K562 (cell line): Measurements from ENCODE around the gene HSPA4. TPM values are rescaled to one million over a fixed set of nuclear protein-coding genes. Genes with fewer than 3 reads are reported as not detected.

Experiments used
- ATAC-seq: fragments of 200-7000 bp; cut with Tn5 transposase; 3 replicates; pipeline ENCODE4 v1.9.1; 2020; ENCODE audit warnings: moderate library complexity
- BruUV-seq: library from RNA; stranded (reverse); fragments of 400-500 nt; replicated peaks from 2 replicates; lab custom pipeline; 2021; lab: Mats Ljungman, UMichigan
- CTCF ChIA-PET: fragments of 300-600 bp; formaldehyde crosslinking; extraction: SDS; loops from one replicate; lab custom pipeline; 2021; ENCODE audit warnings: low intra/inter-chr PET ratio; lab: Yijun Ruan, JAX
- POLR2A ChIA-PET: fragments of 300-600, 350-650 bp; sonication (Branson Sonifier 250); formaldehyde crosslinking; extraction: SDS; loops from one replicate; lab custom pipeline; 2021; ENCODE audit warnings: antibody characterized with exemption, inconsistent platforms; lab: Yijun Ruan, JAX
- DNase-seq, 4 experiments: peaks; one replicate each; pipeline versions ENCODE4 v3.0.0 to v3.0.0-alpha.2; 2011 to 2018; ENCODE audit warnings: low spot score in 3 of 4, mixed read lengths in 3 of 4; ENCODE audit errors: extremely low read depth in 1 of 4
- FAIRE-seq: peaks from 2 replicates; lab custom pipeline; 2011; peaks lifted over from hg19 to GRCh38; lab: Jason Lieb, UNC
- H2AFZ ChIP-seq: 2 replicates; pipeline ENCODE4 v1.6.0; 2011; ENCODE audit warnings: low read depth, low read length, control low read depth, inconsistent platforms
- H3K27ac ChIP-seq: fragments of 200-600 bp; 3 replicates; pipeline ENCODE4 v1.8.0; 2011; ENCODE audit warnings: low read depth, mild to moderate bottlenecking, control low read depth, inconsistent platforms, low read length, moderate library complexity, mixed read lengths; ENCODE audit errors: extremely low read depth
- H3K27me3 ChIP-seq, 2 experiments: fragments of 300-600 bp in 1 of 2; 2 replicates in 1 of 2; 3 replicates in 1 of 2; pipeline versions ENCODE4 v1.6.0 to v1.8.0; 2011; ENCODE audit warnings: inconsistent platforms in 2 of 2, low read length in 2 of 2, mild to moderate bottlenecking in 1 of 2, mixed read lengths in 1 of 2, moderate library complexity in 1 of 2; ENCODE audit not compliant: control insufficient read depth in 2 of 2, insufficient read depth in 2 of 2
- H3K36me3 ChIP-seq: fragments of 300-600 bp; 3 replicates; pipeline ENCODE4 v1.8.0; 2011; ENCODE audit warnings: mild to moderate bottlenecking, low read length, inconsistent platforms; ENCODE audit not compliant: control insufficient read depth, insufficient read depth
- H3K4me1 ChIP-seq, 2 experiments: fragments of 200-600 bp in 1 of 2; replicated peaks in 1 of 2; 2 replicates in 1 of 2; 3 replicates in 1 of 2; pipeline versions ENCODE4 v1.5.1 to v1.8.0; 2011; ENCODE audit warnings: inconsistent platforms in 2 of 2, low read length in 2 of 2, mild to moderate bottlenecking in 1 of 2, mixed read lengths in 1 of 2, moderate library complexity in 1 of 2; ENCODE audit not compliant: control insufficient read depth in 2 of 2, insufficient read depth in 2 of 2
- H3K4me2 ChIP-seq: 2 replicates; pipeline ENCODE4 v1.6.1; 2011; ENCODE audit warnings: low read length, control low read depth, inconsistent platforms, mixed read lengths; ENCODE audit not compliant: insufficient read depth
- H3K4me3 ChIP-seq: fragments of 200-600 bp; sonication (generic), shearing (Covaris generic); 2 replicates; pipeline ENCODE4 v1.5.1; 2016; ENCODE audit warnings: control low read depth, inconsistent platforms
- H3K79me2 ChIP-seq: fragments of 200-600 bp; 3 replicates; pipeline ENCODE4 v1.8.0; 2011; ENCODE audit warnings: low read length, inconsistent platforms; ENCODE audit not compliant: control insufficient read depth, insufficient read depth
- H3K9ac ChIP-seq, 2 experiments: 2 replicates each; pipeline versions ENCODE4 v1.6.0 to v1.6.1; 2011; ENCODE audit warnings: low read depth in 2 of 2, low read length in 2 of 2, control low read depth in 1 of 2, inconsistent platforms in 1 of 2, mild to moderate bottlenecking in 1 of 2, mixed read lengths in 1 of 2; ENCODE audit not compliant: insufficient read depth in 1 of 2
- H3K9me1 ChIP-seq: one replicate; pipeline ENCODE4 v1.6.0; 2011; ENCODE audit warnings: inconsistent platforms, mild to moderate bottlenecking, low read length, moderate library complexity; ENCODE audit not compliant: control insufficient read depth, insufficient read depth
- H3K9me3 ChIP-seq: replicated peaks from 2 replicates; pipeline ENCODE4 v1.5.1; 2011; ENCODE audit warnings: low read depth, low read length, inconsistent platforms; ENCODE audit not compliant: control insufficient read depth, insufficient read depth
- H4K20me1 ChIP-seq: replicated peaks from 2 replicates; pipeline ENCODE4 v1.6.1; 2011; ENCODE audit warnings: low read length, inconsistent platforms, mixed read lengths; ENCODE audit not compliant: control insufficient read depth, insufficient read depth
- ARID2 ChIP-seq: fragments of 450-650 bp; IDR thresholded peaks from 2 replicates; pipeline ENCODE4 v1.6.1; 2017; ENCODE audit warnings: antibody characterized with exemption, mild to moderate bottlenecking
- CHD4 ChIP-seq: fragments of 200-600 bp; sonication (generic); IDR thresholded peaks from 3 replicates; pipeline ENCODE4 v1.6.1; 2012; ENCODE audit warnings: low read depth, mild to moderate bottlenecking, mixed read lengths, low read length, inconsistent platforms; ENCODE audit not compliant: insufficient read depth, insufficient replicate concordance, poor library complexity, severe bottlenecking
- MEF2A ChIP-seq: IDR thresholded peaks from 2 replicates; pipeline ENCODE4 v1.6.1; 2011; ENCODE audit warnings: low read depth, mild to moderate bottlenecking, low read length, moderate library complexity; ENCODE audit not compliant: control insufficient read depth
- SIN3A ChIP-seq, 2 experiments: fragments of 150-350 bp in 1 of 2; IDR thresholded peaks; 2 replicates each; pipeline ENCODE4 v1.6.1; 2011 to 2016; ENCODE audit warnings: borderline replicate concordance in 2 of 2, low read depth in 2 of 2, low read length in 2 of 2, mild to moderate bottlenecking in 2 of 2, moderate library complexity in 2 of 2; ENCODE audit not compliant: control insufficient read depth in 1 of 2
- SP2 ChIP-seq: IDR thresholded peaks from 2 replicates; pipeline ENCODE4 v1.6.1; 2011; ENCODE audit warnings: mild to moderate bottlenecking, low read depth, low read length, moderate library complexity; ENCODE audit not compliant: poor library complexity, severe bottlenecking; ENCODE audit errors: extremely low read depth
- SRSF1 ChIP-seq: fragments of 200-400 bp; formaldehyde crosslinking; IDR thresholded peaks from 2 replicates; pipeline ENCODE4 v1.6.1; 2017; ENCODE audit warnings: mild to moderate bottlenecking, low read depth, low read length, moderate library complexity
- ZNF778 ChIP-seq: fragments of 450-650 bp; formaldehyde crosslinking; IDR thresholded peaks from 2 replicates; pipeline ENCODE4 v1.4.0; 2020; ENCODE audit warnings: mild to moderate bottlenecking, moderate library complexity
- WGBS: fragments of 100-300 bp; shearing (Covaris generic); methylation state at CpG from one replicate; pipeline ENCODE4 v1.1.6; 2016; ENCODE audit warnings: low coverage, mixed read lengths; ENCODE audit not compliant: insufficient coverage; ENCODE audit errors: missing lambda C conversion rate; 5-methylcytosine and 5-hydroxymethylcytosine counted together
- in situ Hi-C: fragments of 300-500 bp; cut with MboI; formaldehyde crosslinking; loops from 4 replicates; pipeline ENCODE4 v1.15.0; 2018; ENCODE audit warnings: inconsistent platforms, mixed read lengths
- intact Hi-C: fragments of 100-400 bp; cut with micrococcal nuclease; formaldehyde crosslinking; loops from 2 replicates; pipeline ENCODE4 v1.14.2; 2022
- polyA plus RNA-seq, 8 experiments: library from polyadenylated mRNA; depleted of rRNA in 4 of 8; stranded (reverse) in 5 of 8; unstranded in 3 of 8; fragments of >200 nt; fragmentation: Nextera tagmentation in 2 of 8; fragmentation: Illumina TruSeq in 1 of 8; extraction: Ambion mirVana in 2 of 8; extraction: Trizol in 1 of 8; gene quantifications; 2 replicates each; pipeline versions ENCODE4 v1.2.1 to v1.2.3, GENCODE V29; 2011 to 2014; ENCODE audit warnings: inconsistent platforms in 1 of 8, missing spikeins in 1 of 8
- total RNA-seq, 7 experiments: library from RNA; depleted of rRNA in 6 of 7; stranded (reverse); fragments of >200 nt in 6 of 7; fragmentation: Illumina TruSeq in 2 of 7; extraction: Trizol in 2 of 7; gene quantifications; 2 replicates each; pipeline versions ENCODE4 v1.2.1 to v1.2.3, GENCODE V29; 2011 to 2021; ENCODE audit warnings: low replicate concordance in 1 of 7
- TF ChIP-seq, protein P1 (sequence below): fragments of 450-650 bp; formaldehyde crosslinking; IDR thresholded peaks from 2 replicates; pipeline ENCODE4 v1.4.0; 2020; ENCODE audit warnings: mild to moderate bottlenecking, mixed read lengths
- TF ChIP-seq, protein P2 (sequence below): fragments of 250-450 bp; sonication (Bioruptor Pico); IDR thresholded peaks from 2 replicates; pipeline ENCODE4 v1.4.0; 2020; ENCODE audit warnings: mild to moderate bottlenecking, moderate library complexity

Gene HSPA4
- total and polyA plus RNA-seq, 9 of the 15 experiments (the other 6 are each of a cell fraction or from before 2014, with no cell fraction given) = 90.3 to 286 (median 148) TPM

DNA sequence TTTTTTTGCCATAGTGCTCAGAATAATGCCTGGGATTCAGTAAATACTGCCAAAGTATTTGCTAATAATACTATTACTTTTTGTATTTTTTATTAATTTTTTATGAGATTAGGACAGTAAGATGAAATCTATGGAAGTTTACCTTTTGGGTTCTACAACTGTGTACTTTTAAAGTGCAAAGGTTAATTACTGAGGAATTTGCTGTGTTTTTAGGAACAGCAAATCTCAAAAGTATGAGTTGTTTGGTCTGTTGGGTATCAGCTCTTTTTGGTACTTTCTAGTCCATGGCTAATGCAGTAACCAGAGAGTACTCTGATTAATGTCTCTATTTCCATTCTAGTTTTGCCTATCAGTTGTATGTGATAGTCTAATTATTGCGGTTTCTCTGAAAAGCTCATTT is 5.1 kb downstream of the HSPA4 start (continued):
- no peak for TF ChIP-seq ZNF778
- TF ChIP-seq, protein P1, sequence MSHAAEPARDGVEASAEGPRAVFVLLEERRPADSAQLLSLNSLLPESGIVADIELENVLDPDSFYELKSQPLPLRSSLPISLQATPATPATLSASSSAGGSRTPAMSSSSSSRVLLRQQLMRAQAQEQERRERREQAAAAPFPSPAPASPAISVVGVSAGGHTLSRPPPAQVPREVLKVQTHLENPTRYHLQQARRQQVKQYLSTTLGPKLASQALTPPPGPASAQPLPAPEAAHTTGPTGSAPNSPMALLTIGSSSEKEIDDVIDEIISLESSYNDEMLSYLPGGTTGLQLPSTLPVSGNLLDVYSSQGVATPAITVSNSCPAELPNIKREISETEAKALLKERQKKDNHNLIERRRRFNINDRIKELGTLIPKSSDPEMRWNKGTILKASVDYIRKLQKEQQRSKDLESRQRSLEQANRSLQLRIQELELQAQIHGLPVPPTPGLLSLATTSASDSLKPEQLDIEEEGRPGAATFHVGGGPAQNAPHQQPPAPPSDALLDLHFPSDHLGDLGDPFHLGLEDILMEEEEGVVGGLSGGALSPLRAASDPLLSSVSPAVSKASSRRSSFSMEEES = no peak
- TF ChIP-seq SRSF1 = no peak
- TF ChIP-seq, protein P2, sequence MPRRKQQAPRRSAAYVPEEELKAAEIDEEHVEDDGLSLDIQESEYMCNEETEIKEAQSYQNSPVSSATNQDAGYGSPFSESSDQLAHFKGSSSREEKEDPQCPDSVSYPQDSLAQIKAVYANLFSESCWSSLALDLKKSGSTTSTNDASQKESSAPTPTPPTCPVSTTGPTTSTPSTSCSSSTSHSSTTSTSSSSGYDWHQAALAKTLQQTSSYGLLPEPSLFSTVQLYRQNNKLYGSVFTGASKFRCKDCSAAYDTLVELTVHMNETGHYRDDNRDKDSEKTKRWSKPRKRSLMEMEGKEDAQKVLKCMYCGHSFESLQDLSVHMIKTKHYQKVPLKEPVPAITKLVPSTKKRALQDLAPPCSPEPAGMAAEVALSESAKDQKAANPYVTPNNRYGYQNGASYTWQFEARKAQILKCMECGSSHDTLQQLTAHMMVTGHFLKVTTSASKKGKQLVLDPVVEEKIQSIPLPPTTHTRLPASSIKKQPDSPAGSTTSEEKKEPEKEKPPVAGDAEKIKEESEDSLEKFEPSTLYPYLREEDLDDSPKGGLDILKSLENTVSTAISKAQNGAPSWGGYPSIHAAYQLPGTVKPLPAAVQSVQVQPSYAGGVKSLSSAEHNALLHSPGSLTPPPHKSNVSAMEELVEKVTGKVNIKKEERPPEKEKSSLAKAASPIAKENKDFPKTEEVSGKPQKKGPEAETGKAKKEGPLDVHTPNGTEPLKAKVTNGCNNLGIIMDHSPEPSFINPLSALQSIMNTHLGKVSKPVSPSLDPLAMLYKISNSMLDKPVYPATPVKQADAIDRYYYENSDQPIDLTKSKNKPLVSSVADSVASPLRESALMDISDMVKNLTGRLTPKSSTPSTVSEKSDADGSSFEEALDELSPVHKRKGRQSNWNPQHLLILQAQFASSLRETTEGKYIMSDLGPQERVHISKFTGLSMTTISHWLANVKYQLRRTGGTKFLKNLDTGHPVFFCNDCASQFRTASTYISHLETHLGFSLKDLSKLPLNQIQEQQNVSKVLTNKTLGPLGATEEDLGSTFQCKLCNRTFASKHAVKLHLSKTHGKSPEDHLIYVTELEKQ (CRISPR knock-in tag) = no peak
- TF ChIP-seq, all 486 proteins: peak for 0

DNA sequence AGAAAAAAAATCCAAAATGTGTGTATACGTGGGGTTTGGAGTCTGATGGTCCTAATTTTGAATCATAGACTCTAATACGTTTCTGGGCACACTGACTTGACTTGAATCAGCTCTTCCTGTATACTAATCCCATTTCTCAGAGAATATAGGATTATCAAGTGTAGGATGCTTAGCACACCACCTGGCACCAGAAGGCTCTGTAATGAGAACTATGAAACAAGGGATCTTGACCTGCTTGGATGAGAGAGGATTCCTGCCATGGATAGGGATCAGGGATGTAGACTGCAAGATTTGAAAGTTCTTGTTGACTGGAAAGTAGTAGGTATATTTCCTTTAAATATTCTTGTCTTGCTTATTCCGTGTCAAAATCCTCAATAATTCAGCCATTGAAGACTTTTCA is 7.8 kb downstream of the HSPA4 start:
- DNase-seq (no peak), FAIRE-seq (no peak), ATAC-seq (no peak; the same call in 2 of the 3 replicates)
- POLR2A ChIA-PET = interaction anchor here (0.6 to 1.1 kb wide), 3 partner anchors 18 to 21 kb away, joined by 3 to 4 read pairs (median 4); no protein-coding TSS in a partner anchor
- CTCF ChIA-PET = no interaction called here
- Histone ChIP-seq H3K9ac (no peak overlapping the region), H3K36me3 (peaks cover 58% of the 10 kb centered on the region), H3K27me3 (no peaks in the 10 kb centered on the region), H3K9me3 (no peaks in the 10 kb centered on the region), H3K4me3 (no peak overlapping the region), H2AFZ (no peak overlapping the region), H3K79me2 (peaks cover 94% of the 10 kb centered on the region), H3K9me1 (no peaks in the 10 kb centered on the region), H3K4me2 (no peak overlapping the region), H3K27ac (no peak overlapping the region), H4K20me1 (peaks cover 33% of the 10 kb centered on the region), H3K4me1 (peaks cover 0 to 5% of the 10 kb centered on the region in 2 experiments; a peak in 2 of 5 replicates)
- 76% methylated on average over 3 of the region's 3 CpGs for WGBS
- intact Hi-C loops (no loop called here), in situ Hi-C loops (no loop called here)
- TF ChIP-seq ARID2 (no peak), SIN3A (IDR thresholded peaks at IDR 0.05; ENCODE audit: borderline replicate concordance in 2 of 2, control insufficient read depth in 1 of 2, low read depth in 2 of 2, low read length in 2 of 2) (no peak), CHD4 (no peak), SP2 (no peak), MEF2A (no peak)
- no TSS peak for BruUV-seq
